H1 (cell line): ENCODE measurements around the gene MBNL2. TPM values are rescaled to one million over a fixed set of nuclear protein-coding genes. Genes with fewer than 3 reads are reported as not detected.

Experiments
- CTCF ChIA-PET: fragments of 300-600 bp; sonication (Branson Sonifier 250); formaldehyde crosslinking; loops from one replicate; lab custom pipeline; 2021; ENCODE audit not compliant: partially characterized antibody; lab: Charles Lee
- POLR2A ChIA-PET: fragments of 300-600 bp; sonication (Branson Sonifier 250); formaldehyde crosslinking; loops from one replicate; lab custom pipeline; 2021; ENCODE audit warnings: inconsistent platforms; ENCODE audit not compliant: partially characterized antibody; lab: Charles Lee
- DNase-seq, 2 experiments: peaks; one replicate each; pipeline versions ENCODE4 v3.0.0 to v3.0.0-alpha.2; 2010 to 2022; ENCODE audit warnings: low spot score in 2 of 2, low read depth in 1 of 2, mixed read lengths in 1 of 2
- FAIRE-seq: peaks from 2 replicates; lab custom pipeline; 2011; peaks lifted over from hg19 to GRCh38; lab: Jason Lieb, UNC
- H2AFZ ChIP-seq: 2 replicates; pipeline ENCODE4 v1.8.1; 2012; ENCODE audit warnings: low read length, inconsistent platforms
- H2AK5ac ChIP-seq: 2 replicates; pipeline ENCODE4 v1.6.1; 2013; ENCODE audit warnings: low read depth, low read length
- H2BK120ac ChIP-seq: replicated peaks from 2 replicates; pipeline ENCODE3; 2013; ENCODE audit warnings: low read depth, low read length, inconsistent platforms
- H2BK12ac ChIP-seq: 2 replicates; pipeline ENCODE4 v1.6.1; 2013; ENCODE audit warnings: low read depth, low read length
- H2BK15ac ChIP-seq: 2 replicates; pipeline ENCODE4 v1.6.1; 2013; ENCODE audit warnings: low read length
- H2BK20ac ChIP-seq: 2 replicates; pipeline ENCODE4 v1.6.1; 2013; ENCODE audit warnings: low read length
- H2BK5ac ChIP-seq: 2 replicates; pipeline ENCODE4 v1.6.1; 2013; ENCODE audit warnings: low read depth, low read length
- H3K14ac ChIP-seq: 2 replicates; pipeline ENCODE4 v1.6.1; 2013; ENCODE audit warnings: inconsistent platforms; ENCODE audit not compliant: insufficient read length
- H3K18ac ChIP-seq: 2 replicates; pipeline ENCODE4 v1.6.1; 2013; ENCODE audit warnings: low read length; ENCODE audit errors: extremely low read depth
- H3K23ac ChIP-seq: 2 replicates; pipeline ENCODE4 v1.6.1; 2013; ENCODE audit warnings: inconsistent platforms; ENCODE audit not compliant: insufficient read length
- H3K23me2 ChIP-seq: 2 replicates; pipeline ENCODE4 v1.6.1; 2013; ENCODE audit warnings: low read depth, low read length
- H3K27ac ChIP-seq: 2 replicates; pipeline ENCODE4 v1.6.1; 2011; ENCODE audit warnings: low read depth, low read length, inconsistent platforms
- H3K27me3 ChIP-seq, 4 experiments: replicated peaks in 1 of 4; 1 replicate in 1 of 4; 2 replicates in 3 of 4; pipeline versions ENCODE4 v1.6.1 to v1.8.1; 2011 to 2013; ENCODE audit warnings: low read length in 3 of 4, mild to moderate bottlenecking in 3 of 4, inconsistent platforms in 2 of 4, mixed read lengths in 2 of 4, moderate library complexity in 1 of 4; ENCODE audit not compliant: control insufficient read depth in 3 of 4, insufficient read depth in 3 of 4; ENCODE audit errors: extremely low read depth in 1 of 4
- H3K36me3 ChIP-seq, 4 experiments: 2 replicates each; pipeline versions ENCODE4 v1.6.1 to v1.8.1; 2011 to 2013; ENCODE audit warnings: mild to moderate bottlenecking in 4 of 4, low read length in 3 of 4, moderate library complexity in 2 of 4, control low read depth in 1 of 4, inconsistent platforms in 1 of 4; ENCODE audit not compliant: insufficient read depth in 4 of 4, control insufficient read depth in 2 of 4
- H3K4ac ChIP-seq: replicated peaks from 2 replicates; pipeline ENCODE3; 2013; ENCODE audit warnings: low read length, low read depth, mixed read lengths, inconsistent platforms; ENCODE audit not compliant: insufficient read length
- H3K4me1 ChIP-seq, 4 experiments: replicated peaks in 1 of 4; 1 replicate in 1 of 4; 2 replicates in 3 of 4; pipeline versions ENCODE4 v1.6.1 to v1.8.1; 2011 to 2013; ENCODE audit warnings: low read length in 3 of 4, inconsistent platforms in 2 of 4, mixed read lengths in 1 of 4; ENCODE audit not compliant: insufficient read depth in 4 of 4, control insufficient read depth in 3 of 4
- H3K4me2 ChIP-seq, 2 experiments: 2 replicates each; pipeline versions ENCODE4 v1.6.1 to v1.8.1; 2011 to 2013; ENCODE audit warnings: low read depth in 2 of 2, low read length in 2 of 2, control low read depth in 1 of 2, inconsistent platforms in 1 of 2, mild to moderate bottlenecking in 1 of 2; ENCODE audit not compliant: insufficient read depth in 1 of 2
- H3K4me3 ChIP-seq, 4 experiments: fragments of 200-600, 300-600 bp in 1 of 4; sonication (generic), shearing (Covaris generic), sonication (Bioruptor Twin) in 1 of 4; 2 replicates each; pipeline versions ENCODE4 v1.5.1 to v1.8.1; 2011 to 2016; ENCODE audit warnings: low read length in 4 of 4, low read depth in 3 of 4, control low read depth in 2 of 4, inconsistent platforms in 2 of 4, mild to moderate bottlenecking in 2 of 4, mixed read lengths in 1 of 4, moderate library complexity in 1 of 4; ENCODE audit not compliant: insufficient read depth in 2 of 4; ENCODE audit errors: extremely low read depth in 1 of 4
- H3K56ac ChIP-seq: replicated peaks from 2 replicates; pipeline ENCODE3; 2013; ENCODE audit warnings: low read depth, mild to moderate bottlenecking, mixed read lengths, low read length, inconsistent platforms; ENCODE audit not compliant: insufficient read length
- H3K79me1 ChIP-seq: 2 replicates; pipeline ENCODE4 v1.6.1; 2013; ENCODE audit warnings: low read depth, low read length, control low read depth
- H3K79me2 ChIP-seq, 2 experiments: 2 replicates each; pipeline versions ENCODE4 v1.6.1 to v1.8.1; 2012 to 2013; ENCODE audit warnings: low read length in 2 of 2, mild to moderate bottlenecking in 2 of 2, inconsistent platforms in 1 of 2; ENCODE audit not compliant: insufficient read depth in 2 of 2, control insufficient read depth in 1 of 2
- H3K9ac ChIP-seq, 4 experiments: replicated peaks in 1 of 4; 1 replicate in 1 of 4; 2 replicates in 3 of 4; pipeline versions ENCODE4 v1.6.1 to v1.8.1; 2011 to 2013; ENCODE audit warnings: low read depth in 3 of 4, low read length in 3 of 4, control low read depth in 2 of 4, mild to moderate bottlenecking in 2 of 4, moderate library complexity in 2 of 4, inconsistent platforms in 1 of 4; ENCODE audit errors: extremely low read depth in 1 of 4
- H3K9me3 ChIP-seq, 2 experiments: 2 replicates each; pipeline versions ENCODE4 v1.6.1 to v1.8.1; 2012 to 2013; ENCODE audit warnings: mild to moderate bottlenecking in 2 of 2, moderate library complexity in 2 of 2, control low read depth in 1 of 2, inconsistent platforms in 1 of 2, low read depth in 1 of 2, low read length in 1 of 2, mixed read lengths in 1 of 2; ENCODE audit not compliant: insufficient read depth in 2 of 2
- H4K20me1 ChIP-seq, 2 experiments: replicated peaks in 1 of 2; 2 replicates each; pipeline versions ENCODE3 to v1.8.1; 2011 to 2013; ENCODE audit warnings: inconsistent platforms in 2 of 2, low read length in 2 of 2, mild to moderate bottlenecking in 1 of 2; ENCODE audit not compliant: insufficient read depth in 2 of 2, control insufficient read depth in 1 of 2
- H4K5ac ChIP-seq: 2 replicates; pipeline ENCODE4 v1.6.1; 2013; ENCODE audit warnings: low read length, low read depth, mixed read lengths, inconsistent platforms; ENCODE audit not compliant: insufficient read length
- H4K8ac ChIP-seq: 2 replicates; pipeline ENCODE4 v1.8.0; 2013; ENCODE audit warnings: mild to moderate bottlenecking, moderate library complexity, low read length, inconsistent platforms; ENCODE audit not compliant: insufficient read depth; ENCODE audit errors: extremely low read depth
- H4K91ac ChIP-seq: replicated peaks from 2 replicates; pipeline ENCODE3; 2013; ENCODE audit warnings: low read length, mixed read lengths, inconsistent platforms; ENCODE audit not compliant: insufficient read length
- BRCA1 ChIP-seq: IDR thresholded peaks from 2 replicates; pipeline ENCODE4 v1.6.1; 2012; ENCODE audit warnings: low read depth, low read length, improper control_type of control experiment
- CBX8 ChIP-seq: fragments of 300-800, 300-1000 bp; sonication (generic); IDR thresholded peaks from 2 replicates; pipeline ENCODE4 v1.7.1; 2016; ENCODE audit warnings: low read depth, low read length, borderline replicate concordance
- CREB1 ChIP-seq: IDR thresholded peaks from 2 replicates; pipeline ENCODE4 v1.6.1; 2012; ENCODE audit warnings: inconsistent platforms
- EGR1 ChIP-seq: IDR thresholded peaks from 2 replicates; pipeline ENCODE4 v1.6.1; 2011; ENCODE audit warnings: low read depth, low read length, borderline replicate concordance
- EZH2 ChIP-seq: fragments of 200-600 bp; sonication (generic); IDR thresholded peaks from 2 replicates; pipeline ENCODE4 v1.7.1; 2012; ENCODE audit warnings: low read depth, mild to moderate bottlenecking, moderate library complexity, low read length, inconsistent platforms; ENCODE audit not compliant: severe bottlenecking
- HDAC6 ChIP-seq: IDR thresholded peaks from one replicate; pipeline ENCODE4 v1.7.1; 2012; ENCODE audit warnings: low read depth, mild to moderate bottlenecking, inconsistent platforms, low read length, moderate library complexity
- PHF8 ChIP-seq: fragments of 200-600 bp; sonication (generic); conservative IDR thresholded peaks from 2 replicates; pipeline ENCODE4 v1.7.1; 2012; ENCODE audit warnings: low read depth, mild to moderate bottlenecking, inconsistent platforms, low read length, moderate library complexity
- POLR2A ChIP-seq, 2 experiments: IDR thresholded peaks; 1 replicate in 1 of 2; 2 replicates in 1 of 2; pipeline ENCODE4 v1.6.1; 2011; ENCODE audit warnings: low read depth in 2 of 2, low read length in 2 of 2, mild to moderate bottlenecking in 2 of 2; ENCODE audit errors: control extremely low read depth in 1 of 2
- POU5F1 ChIP-seq: IDR thresholded peaks from 2 replicates; pipeline ENCODE4 v1.6.1; 2011; ENCODE audit warnings: low read depth, mild to moderate bottlenecking, low read length, moderate library complexity
- SIN3A ChIP-seq, 2 experiments: IDR thresholded peaks in 1 of 2; conservative IDR thresholded peaks in 1 of 2; 2 replicates each; pipeline ENCODE4 v1.6.1; 2011 to 2012; ENCODE audit warnings: low read length in 2 of 2, improper control_type of control experiment in 1 of 2, low read depth in 1 of 2, mild to moderate bottlenecking in 1 of 2
- WGBS, 2 experiments: shearing (Covaris generic) in 1 of 2; methylation state at CpG; one replicate each; pipeline versions ENCODE4 v1.1.6 to v1.1.7; 2013 to 2015; ENCODE audit warnings: low lambda C conversion rate in 2 of 2, mixed read lengths in 2 of 2, inconsistent platforms in 1 of 2, low coverage in 1 of 2, missing lambda C conversion rate in 1 of 2; ENCODE audit not compliant: insufficient replicate concordance in 2 of 2, insufficient coverage in 1 of 2, insufficient read length in 1 of 2; ENCODE audit errors: extremely low coverage in 1 of 2, missing lambda C conversion rate in 1 of 2; 5-methylcytosine and 5-hydroxymethylcytosine counted together
- polyA plus RNA-seq, 7 experiments: library from polyadenylated mRNA; depleted of rRNA in 3 of 7; stranded (reverse) in 5 of 7; unstranded in 2 of 7; fragments of >200 nt in 5 of 7; fragments of 200-250 nt in 2 of 7; gene quantifications; 1 replicate in 5 of 7; 2 replicates in 1 of 7; 4 replicates in 1 of 7; pipeline versions ENCODE4 v1.2.1 to v1.2.3, GENCODE V29; 2011 to 2013; ENCODE audit warnings: missing spikeins in 2 of 7, mixed read lengths in 2 of 7
- total RNA-seq: library from RNA; stranded (reverse); fragmentation: NEBNext Ultra II Directional; extraction: Animal tissue kit (Norgen Biotek cat#: 25700); gene quantifications from 2 replicates; pipeline ENCODE4 v1.2.1, GENCODE V29; 2021

The MBNL2 gene
- total and polyA plus RNA-seq, 2 of the 8 experiments (the other 6 are each of a cell fraction or from before 2014, with no cell fraction given) = 1.0 to 2.6 TPM

- Histone ChIP-seq H3K23me2 (no peaks in the 10 kb centered on the region), H3K27me3 (peaks cover 26 to 65% (median 53%) of the 10 kb centered on the region in 4 experiments), H3K27ac (no peak overlapping the region), H4K91ac (no peak overlapping the region), H4K5ac (no peak overlapping the region), H2BK5ac (no peak overlapping the region), H3K18ac (no peak overlapping the region), H2AK5ac (no peak overlapping the region), H4K20me1 (peaks cover 3 to 11% of the 10 kb centered on the region in 2 experiments), H3K23ac (no peak overlapping the region), H2BK15ac (no peak overlapping the region), H2AFZ (no peak overlapping the region), H3K79me1 (no peaks in the 10 kb centered on the region), H3K4ac (no peak overlapping the region), H3K56ac (no peak overlapping the region), H3K14ac (no peak overlapping the region), H3K9me3 (no peaks in the 10 kb centered on the region), H4K8ac (no peak overlapping the region), H2BK12ac (no peak overlapping the region), H3K9ac (no peak overlapping the region), H3K4me1 (peaks cover 0 to 2% (median 0%) of the 10 kb centered on the region in 4 experiments; a peak in 2 of 7 replicates), H3K36me3 (no peaks in the 10 kb centered on the region), H3K4me3 (no peak overlapping the region), H3K79me2 (no peaks in the 10 kb centered on the region), H3K4me2 (no peak overlapping the region), H2BK120ac (no peak overlapping the region), H2BK20ac (no peak overlapping the region)
- ChIA-PET POLR2A (no interaction called here), CTCF (interaction anchor here (0.6 to 2.4 kb wide), 5 partner anchors 10 to 340 kb away, joined by 3 to 8 read pairs (median 3); no protein-coding TSS in a partner anchor)
- DNase-seq = no peak
- TF ChIP-seq POU5F1 (no peak), SIN3A (conservative IDR thresholded peaks at IDR 0.05 in 1 of 2, IDR thresholded peaks at IDR 0.05 in 1 of 2; ENCODE audit: low read depth in 1 of 2, low read length in 2 of 2) (no peak), CREB1 (no peak), EZH2 (no peak), PHF8 (no peak), BRCA1 (no peak), EGR1 (no peak), POLR2A (IDR thresholded peaks at IDR 0.05; ENCODE audit: control extremely low read depth in 1 of 2, low read depth in 2 of 2, low read length in 2 of 2) (no peak), HDAC6 (no peak), CBX8 (no peak)
- 90% methylated on average over 5 of the region's 5 CpGs; no CpG with 5 or more reads in 1 of the 2 experiments for WGBS, 2 experiments
- no peak for FAIRE-seq
Measured at GRCh38 chr13:97234236-97234635, 12.1 kb downstream of the MBNL2 start.
